A673 (cell line): ENCODE results near the gene IMMP2L.

Experiments
- CTCF ChIP-seq: fragments of 300-800, 200-600 bp; sonication (generic); conservative IDR thresholded peaks from 2 replicates; pipeline ENCODE4 v1.5.1; 2017; ENCODE audit warnings: low read depth, mild to moderate bottlenecking, antibody characterized with exemption, low read length, moderate library complexity, mixed read lengths
- EZH2 ChIP-seq: fragments of 200-600 bp; sonication (generic); IDR thresholded peaks from 2 replicates; pipeline ENCODE4 v1.6.1; 2017; ENCODE audit warnings: borderline replicate concordance, low read depth, mild to moderate bottlenecking, mixed read lengths, antibody characterized with exemption, low read length; ENCODE audit not compliant: poor library complexity, severe bottlenecking

GRCh38 chr7:110704225-110704624 lies 858.1 kb downstream of the IMMP2L start:
- TF ChIP-seq CTCF (no peak), EZH2 (no peak)
